ENCODE data around the gene PIK3CA.

The PIK3CA gene

DNA sequence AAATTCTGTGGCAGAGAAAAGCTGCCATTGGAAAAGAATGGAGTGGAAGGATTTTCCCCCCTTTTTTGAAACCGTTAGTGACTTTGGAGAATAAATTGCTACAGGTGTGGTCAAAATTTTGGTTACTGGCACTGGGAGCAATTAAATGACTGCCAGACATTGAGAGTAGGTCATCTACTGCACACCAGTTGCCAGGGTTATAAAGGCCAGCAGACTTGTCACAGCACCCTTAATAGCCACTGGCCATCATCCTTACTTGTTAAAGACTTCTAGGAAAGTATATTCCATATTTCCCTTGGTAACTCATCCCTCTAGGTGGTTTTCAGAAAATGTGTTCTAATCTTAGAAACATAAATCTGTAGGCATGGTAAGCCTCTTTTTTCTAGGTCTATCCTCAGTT lies 8.0 kb downstream of the PIK3CA start:
- Histone ChIP-seq H3K79me2 (ENCODE audit: low read length) (peaks cover 87% of the 10 kb centered on the region), H4K20me1 (ENCODE audit: insufficient read depth, low read length) (peaks cover 5% of the 10 kb centered on the region), H3K4me1 (ENCODE audit: low read length) (peaks cover 8% of the 10 kb centered on the region)

DNA sequence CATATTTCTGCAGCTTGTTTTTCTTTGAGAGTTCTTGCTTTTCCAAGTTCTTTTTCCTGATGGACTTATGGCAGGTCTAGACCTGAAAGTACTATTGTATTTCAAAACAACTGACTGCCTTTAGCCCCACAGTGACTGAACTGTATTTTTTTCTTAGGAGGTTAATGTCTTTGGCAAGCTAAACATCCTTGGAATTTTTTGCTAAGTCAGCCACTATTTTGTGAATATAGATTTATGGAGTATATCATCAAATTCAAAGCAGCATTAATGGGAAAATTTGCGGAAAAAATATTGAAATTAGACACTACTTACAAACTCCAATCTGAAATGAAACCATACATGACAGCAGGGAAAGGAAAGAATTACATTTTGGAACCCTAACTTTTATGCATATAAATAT lies 8.6 kb downstream of the PIK3CA start:
- H3K27me3 ChIP-seq (replicated peaks; ENCODE audit: insufficient read depth, low read length) = no peaks in the 10 kb centered on the region
- no peaks in the 10 kb centered on the region for H3K36me3 ChIP-seq (replicated peaks; ENCODE audit: insufficient read depth, low read length)
- peaks cover 8% of the 10 kb centered on the region for H3K4me1 ChIP-seq (ENCODE audit: low read length)
- H3K9me3 ChIP-seq (replicated peaks; ENCODE audit: insufficient read depth, low read length) = no peaks in the 10 kb centered on the region
- no peaks in the 10 kb centered on the region for H3K9me2 ChIP-seq (replicated peaks; ENCODE audit: insufficient read depth, low read length)
- H2AFZ ChIP-seq (ENCODE audit: low read length) = no peak overlapping the region
- H3K27ac ChIP-seq (ENCODE audit: low read length) = no peak overlapping the region
- no peak overlapping the region for H3K9ac ChIP-seq (ENCODE audit: low read length)
- H3K4me3 ChIP-seq (ENCODE audit: low read length) = no peak overlapping the region
- no peak overlapping the region for H3K4me2 ChIP-seq (ENCODE audit: low read depth, low read length)
- peaks cover 5% of the 10 kb centered on the region; the same call in 1 of the 2 replicates for H3F3A ChIP-seq (ENCODE audit: insufficient read depth, low read length)
- no peak for DNase-seq
- peaks cover 81% of the 10 kb centered on the region for H3K79me2 ChIP-seq (ENCODE audit: low read length)
- no peak for TF ChIP-seq EZH2phosphoT487 (IDR thresholded peaks at IDR 0.05; ENCODE audit: low read length)
- TF ChIP-seq, protein P1, sequence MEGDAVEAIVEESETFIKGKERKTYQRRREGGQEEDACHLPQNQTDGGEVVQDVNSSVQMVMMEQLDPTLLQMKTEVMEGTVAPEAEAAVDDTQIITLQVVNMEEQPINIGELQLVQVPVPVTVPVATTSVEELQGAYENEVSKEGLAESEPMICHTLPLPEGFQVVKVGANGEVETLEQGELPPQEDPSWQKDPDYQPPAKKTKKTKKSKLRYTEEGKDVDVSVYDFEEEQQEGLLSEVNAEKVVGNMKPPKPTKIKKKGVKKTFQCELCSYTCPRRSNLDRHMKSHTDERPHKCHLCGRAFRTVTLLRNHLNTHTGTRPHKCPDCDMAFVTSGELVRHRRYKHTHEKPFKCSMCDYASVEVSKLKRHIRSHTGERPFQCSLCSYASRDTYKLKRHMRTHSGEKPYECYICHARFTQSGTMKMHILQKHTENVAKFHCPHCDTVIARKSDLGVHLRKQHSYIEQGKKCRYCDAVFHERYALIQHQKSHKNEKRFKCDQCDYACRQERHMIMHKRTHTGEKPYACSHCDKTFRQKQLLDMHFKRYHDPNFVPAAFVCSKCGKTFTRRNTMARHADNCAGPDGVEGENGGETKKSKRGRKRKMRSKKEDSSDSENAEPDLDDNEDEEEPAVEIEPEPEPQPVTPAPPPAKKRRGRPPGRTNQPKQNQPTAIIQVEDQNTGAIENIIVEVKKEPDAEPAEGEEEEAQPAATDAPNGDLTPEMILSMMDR (IDR thresholded peaks at IDR 0.05; ENCODE audit: low read length) = no peak
- TF ChIP-seq EZH2 (optimal IDR thresholded peaks at IDR 0.05; ENCODE audit: low read depth, low read length) = no peak
- H4K20me1 ChIP-seq (ENCODE audit: insufficient read depth, low read length) = peaks cover 5% of the 10 kb centered on the region

More for the DNA sequence above, 8.0 kb downstream of the PIK3CA start:
- no peak for DNase-seq
- Histone ChIP-seq H3F3A (ENCODE audit: insufficient read depth, low read length) (peaks cover 5% of the 10 kb centered on the region; the same call in 1 of the 2 replicates), H3K9ac (ENCODE audit: low read length) (no peak overlapping the region), H2AFZ (ENCODE audit: low read length) (no peak overlapping the region), H3K27ac (ENCODE audit: low read length) (no peak overlapping the region), H3K27me3 (replicated peaks; ENCODE audit: insufficient read depth, low read length) (no peaks in the 10 kb centered on the region), H3K4me3 (ENCODE audit: low read length) (no peak overlapping the region), H3K9me3 (replicated peaks; ENCODE audit: insufficient read depth, low read length) (no peaks in the 10 kb centered on the region), H3K36me3 (replicated peaks; ENCODE audit: insufficient read depth, low read length) (no peaks in the 10 kb centered on the region), H3K9me2 (replicated peaks; ENCODE audit: insufficient read depth, low read length) (no peaks in the 10 kb centered on the region), H3K4me2 (ENCODE audit: low read depth, low read length) (no peak overlapping the region)
- TF ChIP-seq EZH2phosphoT487 (IDR thresholded peaks at IDR 0.05; ENCODE audit: low read length) = no peak
- TF ChIP-seq, protein P1 (IDR thresholded peaks at IDR 0.05; ENCODE audit: low read length) = no peak
- TF ChIP-seq EZH2 (optimal IDR thresholded peaks at IDR 0.05; ENCODE audit: low read depth, low read length) = no peak

DNA sequence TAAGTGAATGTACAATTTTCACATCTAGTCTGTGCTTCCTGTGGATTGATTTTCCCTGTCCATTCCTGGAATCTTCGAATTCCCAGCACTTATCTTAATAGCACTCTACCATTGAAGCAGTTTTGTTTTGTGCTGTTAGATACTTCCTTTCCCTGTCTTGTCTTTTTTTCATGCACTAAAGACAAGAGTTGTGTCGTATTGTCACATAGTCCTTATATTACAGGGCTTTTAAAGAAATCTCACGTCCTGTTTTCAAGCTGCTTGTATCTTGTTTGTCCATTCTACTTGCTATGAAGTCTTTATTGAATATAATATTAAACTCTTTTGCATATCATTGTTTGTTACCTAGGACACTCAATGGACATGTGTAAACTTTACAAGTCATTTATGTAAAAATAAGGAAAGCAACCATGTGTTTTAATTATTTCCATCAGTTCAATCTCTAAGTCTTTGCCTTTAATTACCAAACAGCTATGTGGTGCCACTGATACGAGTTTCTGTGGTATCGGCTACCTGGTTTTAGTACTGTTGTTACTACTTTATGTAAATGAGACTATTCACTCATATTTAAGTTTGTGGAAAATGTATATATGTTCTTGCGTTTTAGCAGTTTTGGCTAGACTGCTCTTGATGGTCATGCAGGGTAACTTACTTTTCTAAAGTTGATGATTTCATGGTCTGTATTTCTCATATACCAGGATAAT lies 10.3 kb downstream of the PIK3CA start:
- no peaks in the 10 kb centered on the region for H3K9me2 ChIP-seq (replicated peaks; ENCODE audit: insufficient read depth, low read length)
- H3K27me3 ChIP-seq (replicated peaks; ENCODE audit: insufficient read depth, low read length) = no peaks in the 10 kb centered on the region
- H3K9me3 ChIP-seq (replicated peaks; ENCODE audit: insufficient read depth, low read length) = no peaks in the 10 kb centered on the region
- H3K9ac ChIP-seq (ENCODE audit: low read length) = no peak overlapping the region
- no peak overlapping the region for H3K4me3 ChIP-seq (ENCODE audit: low read length)
- H3K4me2 ChIP-seq (ENCODE audit: low read depth, low read length) = no peak overlapping the region
- TF ChIP-seq EZH2 (optimal IDR thresholded peaks at IDR 0.05; ENCODE audit: low read depth, low read length) = no peak
- TF ChIP-seq, protein P1 (IDR thresholded peaks at IDR 0.05; ENCODE audit: low read length) = no peak
- no peak for TF ChIP-seq EZH2phosphoT487 (IDR thresholded peaks at IDR 0.05; ENCODE audit: low read length)
- H3K36me3 ChIP-seq (replicated peaks; ENCODE audit: insufficient read depth, low read length) = no peaks in the 10 kb centered on the region
- H3K4me1 ChIP-seq (ENCODE audit: low read length) = no peaks in the 10 kb centered on the region
- peaks cover 69% of the 10 kb centered on the region for H3K79me2 ChIP-seq (ENCODE audit: low read length)
- DNase-seq = no peak
- H3F3A ChIP-seq (ENCODE audit: insufficient read depth, low read length) = no peaks in the 10 kb centered on the region
- H4K20me1 ChIP-seq (ENCODE audit: insufficient read depth, low read length) = no peaks in the 10 kb centered on the region; the same call in 1 of the 2 replicates
- H2AFZ ChIP-seq (ENCODE audit: low read length) = no peak overlapping the region
- H3K27ac ChIP-seq (ENCODE audit: low read length) = no peak overlapping the region
